NB4 (cell line): ENCODE measurements around the gene HMGCLL1.
A peak's percentile ranks its signal among the peaks of the same experiment; 100 is the strongest.

Experiments used
- DNase-seq: peaks from one replicate; pipeline ENCODE4 v3.0.0; 2010; ENCODE audit warnings: low read depth
- H3K4me3 ChIP-seq: one replicate; pipeline ENCODE4 v1.5.1; 2011; ENCODE audit warnings: mild to moderate bottlenecking, low read depth, low read length, moderate library complexity
- MYC ChIP-seq: IDR thresholded peaks from 2 replicates; pipeline ENCODE4 v1.6.1; 2011; ENCODE audit warnings: low read depth, low read length
- POLR2A ChIP-seq: IDR thresholded peaks from 2 replicates; pipeline ENCODE4 v1.6.1; 2011; ENCODE audit warnings: mild to moderate bottlenecking; ENCODE audit not compliant: insufficient read length; ENCODE audit errors: extremely low read depth
- TF ChIP-seq, protein P1 (sequence below): IDR thresholded peaks from one replicate; pipeline ENCODE4 v1.5.1; 2012; ENCODE audit warnings: low read depth, low read length
- TF ChIP-seq, protein P2 (sequence below): IDR thresholded peaks from 2 replicates; pipeline ENCODE4 v1.6.1; 2011; ENCODE audit warnings: low read depth, low read length

HMGCLL1 gene

DNA sequence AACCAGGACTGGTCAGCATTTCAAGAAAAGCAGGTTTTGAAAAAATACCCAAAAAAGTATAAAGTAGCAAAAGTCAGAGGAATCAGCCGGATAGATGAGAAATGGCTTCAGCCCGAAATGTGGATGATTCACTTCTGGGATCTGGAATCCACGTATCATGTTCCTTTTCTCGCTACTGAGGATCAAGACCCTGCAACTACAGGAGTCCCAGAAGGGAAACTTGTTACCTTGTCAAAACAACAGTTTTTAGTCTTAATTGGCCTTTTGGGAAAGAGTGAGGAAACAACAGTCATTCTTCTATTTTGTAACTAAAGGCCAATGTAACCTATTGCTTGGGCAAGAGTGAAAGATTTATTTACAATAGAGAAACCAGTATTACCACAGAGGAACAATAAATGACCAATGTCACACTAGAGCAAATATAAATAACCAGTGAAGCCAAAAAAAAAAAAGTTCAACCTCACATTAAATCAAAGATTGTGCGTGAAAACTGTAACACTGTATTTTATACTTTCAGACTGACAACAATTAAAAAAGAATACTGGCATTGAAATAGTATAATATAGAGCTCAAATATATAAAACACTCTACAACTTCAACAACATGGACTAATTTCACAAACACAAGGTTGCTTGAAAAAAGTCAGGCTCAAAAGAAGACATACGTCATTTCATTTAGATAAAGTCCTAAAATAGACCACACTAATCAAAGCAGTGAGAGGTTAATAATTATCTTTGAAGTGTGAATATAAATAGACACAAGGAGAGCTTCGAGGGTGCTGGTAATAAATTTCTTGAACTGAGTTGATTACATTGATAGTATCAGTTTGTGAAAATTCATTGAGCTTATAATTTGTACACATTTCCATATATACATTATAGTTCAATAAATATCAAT lies 135.5 kb downstream of the HMGCLL1 start:
- H3K4me3 ChIP-seq, result no peak overlapping the region
- TF ChIP-seq MYC (no peak), POLR2A (no peak)
- TF ChIP-seq, protein P1, sequence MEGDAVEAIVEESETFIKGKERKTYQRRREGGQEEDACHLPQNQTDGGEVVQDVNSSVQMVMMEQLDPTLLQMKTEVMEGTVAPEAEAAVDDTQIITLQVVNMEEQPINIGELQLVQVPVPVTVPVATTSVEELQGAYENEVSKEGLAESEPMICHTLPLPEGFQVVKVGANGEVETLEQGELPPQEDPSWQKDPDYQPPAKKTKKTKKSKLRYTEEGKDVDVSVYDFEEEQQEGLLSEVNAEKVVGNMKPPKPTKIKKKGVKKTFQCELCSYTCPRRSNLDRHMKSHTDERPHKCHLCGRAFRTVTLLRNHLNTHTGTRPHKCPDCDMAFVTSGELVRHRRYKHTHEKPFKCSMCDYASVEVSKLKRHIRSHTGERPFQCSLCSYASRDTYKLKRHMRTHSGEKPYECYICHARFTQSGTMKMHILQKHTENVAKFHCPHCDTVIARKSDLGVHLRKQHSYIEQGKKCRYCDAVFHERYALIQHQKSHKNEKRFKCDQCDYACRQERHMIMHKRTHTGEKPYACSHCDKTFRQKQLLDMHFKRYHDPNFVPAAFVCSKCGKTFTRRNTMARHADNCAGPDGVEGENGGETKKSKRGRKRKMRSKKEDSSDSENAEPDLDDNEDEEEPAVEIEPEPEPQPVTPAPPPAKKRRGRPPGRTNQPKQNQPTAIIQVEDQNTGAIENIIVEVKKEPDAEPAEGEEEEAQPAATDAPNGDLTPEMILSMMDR, result no peak
- TF ChIP-seq, protein P2, sequence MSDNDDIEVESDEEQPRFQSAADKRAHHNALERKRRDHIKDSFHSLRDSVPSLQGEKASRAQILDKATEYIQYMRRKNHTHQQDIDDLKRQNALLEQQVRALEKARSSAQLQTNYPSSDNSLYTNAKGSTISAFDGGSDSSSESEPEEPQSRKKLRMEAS, result no peak
- DNase-seq, result no peak

DNA sequence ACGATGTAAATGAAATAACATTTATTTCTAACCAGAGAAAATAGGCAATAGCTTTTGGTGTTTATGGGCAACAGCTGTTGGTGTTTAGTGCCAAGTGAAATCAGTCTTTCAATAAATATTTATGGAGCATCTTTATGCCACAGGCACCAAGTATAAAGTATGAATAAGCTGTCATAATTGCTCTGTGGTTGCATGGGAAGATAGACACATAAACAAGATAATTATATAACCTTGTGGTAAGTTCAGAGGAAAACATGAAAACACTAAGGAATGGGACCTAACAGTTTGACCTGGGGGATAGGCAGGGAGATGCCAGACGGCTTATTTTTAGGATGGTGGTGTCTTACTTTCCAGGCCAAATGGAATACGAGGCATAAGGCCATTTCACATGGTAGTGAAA lies 140.8 kb downstream of the HMGCLL1 start:
- no peak for DNase-seq
- no peak for TF ChIP-seq POLR2A
- TF ChIP-seq, protein P1, result no peak
- TF ChIP-seq, protein P2, result no peak
- no peak for TF ChIP-seq MYC

DNA sequence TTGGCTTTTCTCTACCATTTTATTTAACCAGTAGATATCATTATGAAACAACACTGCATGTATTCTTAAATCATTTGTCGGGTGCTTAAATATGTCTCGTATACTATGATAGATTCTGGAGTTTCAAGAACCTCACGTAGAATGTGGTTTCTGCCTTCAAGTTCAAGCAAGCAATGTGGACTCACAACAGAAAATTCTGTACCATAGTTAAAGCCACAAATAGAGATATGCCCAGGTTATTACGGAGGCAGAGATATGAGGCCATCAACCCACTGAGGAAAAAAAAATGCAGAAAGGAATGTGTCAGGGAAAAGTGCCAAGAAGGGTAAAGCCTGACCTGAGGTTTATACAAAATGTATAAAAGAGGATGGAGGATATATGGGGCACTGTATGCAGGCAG lies 141.9 kb downstream of the HMGCLL1 start:
- DNase-seq, result no peak
- H3K4me3 ChIP-seq, result no peak overlapping the region
- TF ChIP-seq POLR2A, result no peak

More for the DNA sequence above, 140.8 kb downstream of the HMGCLL1 start:
- no peak overlapping the region for H3K4me3 ChIP-seq

DNA sequence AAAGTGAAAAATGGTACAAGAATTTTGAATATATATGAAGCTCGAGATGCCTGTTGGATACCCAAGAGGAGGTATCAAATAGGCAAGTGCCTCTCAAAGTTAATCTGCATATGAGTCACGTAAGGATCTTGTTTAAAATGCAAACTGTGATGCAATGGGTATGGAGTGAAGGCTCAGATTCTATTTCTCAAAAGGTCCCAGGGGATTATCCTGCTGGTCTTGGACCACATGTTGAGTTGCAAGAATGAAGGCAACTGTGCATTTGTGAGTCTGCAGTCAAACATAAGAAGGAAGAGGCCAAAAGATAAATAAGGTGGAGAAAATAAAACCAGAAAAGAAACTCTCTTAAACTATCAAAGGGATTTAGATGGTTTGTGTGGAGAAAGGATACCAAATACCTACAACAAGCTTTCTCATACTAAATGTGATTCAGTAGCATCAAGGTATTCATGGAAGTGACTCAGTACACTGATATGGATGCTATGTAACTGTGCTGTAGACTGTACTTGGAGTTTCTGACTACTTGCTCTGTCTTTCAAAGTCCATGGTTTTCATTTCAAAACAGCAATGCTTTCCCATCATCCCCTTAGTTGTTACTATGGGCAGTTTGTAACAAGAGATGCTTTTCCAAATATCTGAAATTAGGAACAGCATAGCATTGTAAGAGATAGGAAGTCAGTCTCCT lies 145.4 kb downstream of the HMGCLL1 start:
- TF ChIP-seq MYC (no peak), POLR2A (no peak)
- TF ChIP-seq, protein P1, result no peak
- TF ChIP-seq, protein P2, result no peak
- peak; percentile 45 for DNase-seq
- H3K4me3 ChIP-seq, result no peak overlapping the region

DNA sequence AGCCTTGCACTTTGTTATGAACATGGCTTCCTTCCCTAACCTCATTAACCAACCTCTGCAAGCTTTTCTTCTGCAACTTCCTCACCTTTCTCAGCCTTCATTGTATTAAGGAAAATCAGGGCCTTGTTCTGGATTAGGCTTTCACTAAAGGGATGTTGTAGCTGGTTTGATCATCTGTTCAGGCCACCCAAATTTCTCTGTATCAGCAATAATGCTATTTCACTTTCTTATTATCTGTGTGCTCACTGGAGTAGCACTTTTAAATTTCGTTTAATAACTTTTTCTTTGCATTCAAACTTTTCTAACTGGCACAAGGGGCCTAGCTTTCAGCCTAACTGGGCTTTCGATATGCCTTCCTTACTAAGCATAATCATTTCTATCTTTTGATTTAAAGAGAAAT lies 155.1 kb downstream of the HMGCLL1 start:
- no peak overlapping the region for H3K4me3 ChIP-seq
- TF ChIP-seq, protein P2, result no peak
- TF ChIP-seq, protein P1, result no peak
- TF ChIP-seq MYC, result no peak
- TF ChIP-seq POLR2A, result no peak
- no peak for DNase-seq

DNA sequence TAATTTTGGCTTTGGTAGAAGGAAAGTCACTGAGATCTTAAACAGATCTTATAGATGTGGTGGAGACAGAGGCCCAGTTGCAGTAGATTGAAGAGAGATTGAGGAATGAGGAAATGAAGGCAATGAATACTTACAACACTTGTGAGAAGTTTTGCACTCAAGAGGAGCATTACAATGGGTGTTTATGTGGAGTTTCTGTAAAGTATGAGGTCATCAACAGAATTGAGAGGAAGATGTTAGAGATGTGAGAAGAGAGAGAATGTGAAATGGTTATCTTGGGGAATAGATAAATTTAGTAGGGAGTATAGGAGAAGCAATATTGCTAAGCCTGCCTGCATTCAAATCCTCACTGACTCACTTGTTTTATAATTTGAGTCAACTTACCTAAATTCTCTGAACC lies 168.3 kb downstream of the HMGCLL1 start:
- DNase-seq, result no peak
- TF ChIP-seq, protein P2, result no peak
- TF ChIP-seq MYC, result no peak
- TF ChIP-seq, protein P1, result no peak
- TF ChIP-seq POLR2A, result no peak
- no peak overlapping the region for H3K4me3 ChIP-seq
